ENCODE measurements around the gene KCNAB2.

Gene KCNAB2

GRCh38 chr1:6107409-6108356 is 62.0 kb downstream of the KCNAB2 start:
- Histone ChIP-seq H3K27ac (replicated peaks) (no peak overlapping the region), H3K27me3 (ENCODE audit: insufficient read depth, poor library complexity, severe bottlenecking) (peaks cover 5% of the 10 kb centered on the region), H3K4me3 (replicated peaks; ENCODE audit: insufficient read depth, low read length) (no peak overlapping the region)
- TF ChIP-seq SPI1 (IDR thresholded peaks at IDR 0.05; ENCODE audit: borderline replicate concordance, low read depth) (no peak), CTCF (IDR thresholded peaks at IDR 0.05; ENCODE audit: insufficient read depth, low read length) (no peak), POLR2AphosphoS5 (IDR thresholded peaks at IDR 0.05; ENCODE audit: low read depth) (no peak), GABPA (IDR thresholded peaks at IDR 0.05; ENCODE audit: low read depth) (no peak)
- TF ChIP-seq, protein P1, sequence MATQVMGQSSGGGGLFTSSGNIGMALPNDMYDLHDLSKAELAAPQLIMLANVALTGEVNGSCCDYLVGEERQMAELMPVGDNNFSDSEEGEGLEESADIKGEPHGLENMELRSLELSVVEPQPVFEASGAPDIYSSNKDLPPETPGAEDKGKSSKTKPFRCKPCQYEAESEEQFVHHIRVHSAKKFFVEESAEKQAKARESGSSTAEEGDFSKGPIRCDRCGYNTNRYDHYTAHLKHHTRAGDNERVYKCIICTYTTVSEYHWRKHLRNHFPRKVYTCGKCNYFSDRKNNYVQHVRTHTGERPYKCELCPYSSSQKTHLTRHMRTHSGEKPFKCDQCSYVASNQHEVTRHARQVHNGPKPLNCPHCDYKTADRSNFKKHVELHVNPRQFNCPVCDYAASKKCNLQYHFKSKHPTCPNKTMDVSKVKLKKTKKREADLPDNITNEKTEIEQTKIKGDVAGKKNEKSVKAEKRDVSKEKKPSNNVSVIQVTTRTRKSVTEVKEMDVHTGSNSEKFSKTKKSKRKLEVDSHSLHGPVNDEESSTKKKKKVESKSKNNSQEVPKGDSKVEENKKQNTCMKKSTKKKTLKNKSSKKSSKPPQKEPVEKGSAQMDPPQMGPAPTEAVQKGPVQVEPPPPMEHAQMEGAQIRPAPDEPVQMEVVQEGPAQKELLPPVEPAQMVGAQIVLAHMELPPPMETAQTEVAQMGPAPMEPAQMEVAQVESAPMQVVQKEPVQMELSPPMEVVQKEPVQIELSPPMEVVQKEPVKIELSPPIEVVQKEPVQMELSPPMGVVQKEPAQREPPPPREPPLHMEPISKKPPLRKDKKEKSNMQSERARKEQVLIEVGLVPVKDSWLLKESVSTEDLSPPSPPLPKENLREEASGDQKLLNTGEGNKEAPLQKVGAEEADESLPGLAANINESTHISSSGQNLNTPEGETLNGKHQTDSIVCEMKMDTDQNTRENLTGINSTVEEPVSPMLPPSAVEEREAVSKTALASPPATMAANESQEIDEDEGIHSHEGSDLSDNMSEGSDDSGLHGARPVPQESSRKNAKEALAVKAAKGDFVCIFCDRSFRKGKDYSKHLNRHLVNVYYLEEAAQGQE (IDR thresholded peaks at IDR 0.05; ENCODE audit: insufficient replicate concordance, low read depth), result no peak
- no peak for DNase-seq (ENCODE audit: low read depth in 1 of 2, low spot score in 1 of 2)

DNA sequence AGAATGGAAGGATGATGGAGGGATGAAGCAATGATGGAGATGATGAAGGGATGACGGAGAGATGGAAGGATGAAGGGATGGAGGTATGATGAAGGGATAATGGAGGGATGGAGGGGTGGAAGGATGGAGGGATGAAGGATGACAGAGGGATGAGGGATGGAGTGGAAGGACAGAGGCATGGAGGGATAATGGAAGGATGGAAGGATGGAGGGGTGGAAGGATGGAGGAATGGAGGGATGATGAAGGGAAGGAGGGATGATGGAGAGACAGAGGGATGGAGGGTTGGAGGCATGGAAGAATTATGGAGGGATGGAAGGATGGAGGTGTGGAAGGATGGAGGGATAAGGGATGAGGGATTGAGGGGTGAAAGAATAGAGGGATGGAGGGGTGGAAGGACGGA is 62.8 kb downstream of the KCNAB2 start:
- no peak for DNase-seq (ENCODE audit: low read depth in 1 of 2, low spot score in 1 of 2)
- peaks cover 5% of the 10 kb centered on the region for H3K27me3 ChIP-seq (ENCODE audit: insufficient read depth, poor library complexity, severe bottlenecking)

More for the DNA sequence above, 62.8 kb downstream of the KCNAB2 start:
- TF ChIP-seq GABPA (IDR thresholded peaks at IDR 0.05; ENCODE audit: low read depth) (no peak), POLR2AphosphoS5 (IDR thresholded peaks at IDR 0.05; ENCODE audit: low read depth) (no peak), CTCF (IDR thresholded peaks at IDR 0.05; ENCODE audit: insufficient read depth, low read length) (no peak), SPI1 (IDR thresholded peaks at IDR 0.05; ENCODE audit: borderline replicate concordance, low read depth) (no peak)
- TF ChIP-seq, protein P1 (IDR thresholded peaks at IDR 0.05; ENCODE audit: insufficient replicate concordance, low read depth), result no peak
- H3K4me3 ChIP-seq (replicated peaks; ENCODE audit: insufficient read depth, low read length), result no peak overlapping the region
- no peak overlapping the region for H3K27ac ChIP-seq (replicated peaks)

Data from HL-60 (cell line).